GM12872 (cell line): ENCODE measurements around the gene NUP214.

Source experiments
- TF ChIP-seq, protein P1 (sequence below): IDR thresholded peaks from 3 replicates; pipeline ENCODE4 v1.5.1; 2011; ENCODE audit warnings: low read depth, mild to moderate bottlenecking, low read length, moderate library complexity; ENCODE audit not compliant: insufficient read depth

NUP214 gene

DNA sequence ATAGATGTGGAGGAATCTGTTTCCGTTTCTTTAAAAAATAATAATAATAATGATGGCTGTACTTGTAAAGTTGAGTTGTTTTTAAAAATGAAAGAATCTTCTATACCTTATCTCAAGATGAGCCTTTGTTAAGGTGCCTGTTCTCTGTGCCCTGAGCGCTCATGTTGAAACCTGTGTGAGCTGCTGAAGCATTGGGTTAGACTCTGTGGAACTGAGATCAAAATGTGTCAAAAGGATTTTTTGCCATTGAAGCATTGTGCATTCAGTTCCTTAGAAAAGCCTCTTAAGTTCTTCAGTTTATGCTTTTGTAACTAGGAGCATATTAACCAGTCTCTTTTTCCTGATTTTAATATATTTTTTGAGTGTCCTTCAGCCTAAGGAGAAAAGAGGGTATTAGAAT lies 67.7 kb downstream of the NUP214 start:
- TF ChIP-seq, protein P1, sequence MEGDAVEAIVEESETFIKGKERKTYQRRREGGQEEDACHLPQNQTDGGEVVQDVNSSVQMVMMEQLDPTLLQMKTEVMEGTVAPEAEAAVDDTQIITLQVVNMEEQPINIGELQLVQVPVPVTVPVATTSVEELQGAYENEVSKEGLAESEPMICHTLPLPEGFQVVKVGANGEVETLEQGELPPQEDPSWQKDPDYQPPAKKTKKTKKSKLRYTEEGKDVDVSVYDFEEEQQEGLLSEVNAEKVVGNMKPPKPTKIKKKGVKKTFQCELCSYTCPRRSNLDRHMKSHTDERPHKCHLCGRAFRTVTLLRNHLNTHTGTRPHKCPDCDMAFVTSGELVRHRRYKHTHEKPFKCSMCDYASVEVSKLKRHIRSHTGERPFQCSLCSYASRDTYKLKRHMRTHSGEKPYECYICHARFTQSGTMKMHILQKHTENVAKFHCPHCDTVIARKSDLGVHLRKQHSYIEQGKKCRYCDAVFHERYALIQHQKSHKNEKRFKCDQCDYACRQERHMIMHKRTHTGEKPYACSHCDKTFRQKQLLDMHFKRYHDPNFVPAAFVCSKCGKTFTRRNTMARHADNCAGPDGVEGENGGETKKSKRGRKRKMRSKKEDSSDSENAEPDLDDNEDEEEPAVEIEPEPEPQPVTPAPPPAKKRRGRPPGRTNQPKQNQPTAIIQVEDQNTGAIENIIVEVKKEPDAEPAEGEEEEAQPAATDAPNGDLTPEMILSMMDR = no peak

DNA sequence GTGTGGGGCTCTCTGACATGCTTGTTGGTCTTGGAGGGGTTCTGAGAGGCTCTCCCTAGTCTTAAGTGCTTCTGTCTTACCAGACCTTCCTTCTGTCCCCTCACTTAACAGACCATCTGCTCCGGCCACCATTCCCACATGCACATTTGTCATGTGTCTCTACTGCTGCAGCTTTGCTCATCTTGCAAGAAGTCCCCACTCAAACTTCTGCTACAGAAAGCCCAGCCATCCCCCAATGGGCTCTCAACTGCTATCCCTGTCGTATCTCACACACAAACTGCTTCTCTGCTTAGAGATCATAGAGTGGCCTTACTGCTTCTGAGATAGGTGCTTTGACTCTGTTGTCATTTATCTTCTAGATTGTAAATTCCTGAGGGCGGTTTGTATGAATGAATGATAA lies 69.4 kb downstream of the NUP214 start:
- TF ChIP-seq, protein P1 = no peak

DNA sequence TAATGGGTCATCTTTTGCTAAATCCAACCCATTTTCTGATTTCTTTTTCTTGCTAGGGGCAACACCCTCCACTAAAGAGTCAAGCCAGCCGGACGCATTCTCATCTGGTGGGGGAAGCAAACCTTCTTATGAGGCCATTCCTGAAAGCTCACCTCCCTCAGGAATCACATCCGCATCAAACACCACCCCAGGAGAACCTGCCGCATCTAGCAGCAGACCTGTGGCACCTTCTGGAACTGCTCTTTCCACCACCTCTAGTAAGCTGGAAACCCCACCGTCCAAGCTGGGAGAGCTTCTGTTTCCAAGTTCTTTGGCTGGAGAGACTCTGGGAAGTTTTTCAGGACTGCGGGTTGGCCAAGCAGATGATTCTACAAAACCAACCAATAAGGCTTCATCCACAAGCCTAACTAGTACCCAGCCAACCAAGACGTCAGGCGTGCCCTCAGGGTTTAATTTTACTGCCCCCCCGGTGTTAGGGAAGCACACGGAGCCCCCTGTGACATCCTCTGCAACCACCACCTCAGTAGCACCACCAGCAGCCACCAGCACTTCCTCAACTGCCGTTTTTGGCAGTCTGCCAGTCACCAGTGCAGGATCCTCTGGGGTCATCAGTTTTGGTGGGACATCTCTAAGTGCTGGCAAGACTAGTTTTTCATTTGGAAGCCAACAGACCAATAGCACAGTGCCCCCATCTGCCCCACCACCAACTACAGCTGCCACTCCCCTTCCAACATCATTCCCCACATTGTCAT lies 72.0 kb downstream of the NUP214 start:
- TF ChIP-seq, protein P1 = no peak

DNA sequence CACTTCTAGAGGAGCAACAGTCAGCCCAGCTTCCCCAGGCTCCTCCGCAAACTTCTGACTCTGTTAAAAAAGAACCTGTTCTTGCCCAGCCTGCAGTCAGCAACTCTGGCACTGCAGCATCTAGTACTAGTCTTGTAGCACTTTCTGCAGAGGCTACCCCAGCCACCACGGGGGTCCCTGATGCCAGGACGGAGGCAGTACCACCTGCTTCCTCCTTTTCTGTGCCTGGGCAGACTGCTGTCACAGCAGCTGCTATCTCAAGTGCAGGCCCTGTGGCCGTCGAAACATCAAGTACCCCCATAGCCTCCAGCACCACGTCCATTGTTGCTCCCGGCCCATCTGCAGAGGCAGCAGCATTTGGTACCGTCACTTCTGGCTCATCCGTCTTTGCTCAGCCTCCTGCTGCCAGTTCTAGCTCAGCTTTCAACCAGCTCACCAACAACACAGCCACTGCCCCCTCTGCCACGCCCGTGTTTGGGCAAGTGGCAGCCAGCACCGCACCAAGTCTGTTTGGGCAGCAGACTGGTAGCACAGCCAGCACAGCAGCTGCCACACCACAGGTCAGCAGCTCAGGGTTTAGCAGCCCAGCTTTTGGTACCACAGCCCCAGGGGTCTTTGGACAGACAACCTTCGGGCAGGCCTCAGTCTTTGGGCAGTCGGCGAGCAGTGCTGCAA lies 72.8 kb downstream of the NUP214 start:
- TF ChIP-seq, protein P1 = no peak

GRCh38 chr9:131201856-131202255 lies 76.5 kb downstream of the NUP214 start:
- TF ChIP-seq, protein P1 = no peak

GRCh38 chr9:131203431-131204218 lies 78.2 kb downstream of the NUP214 start:
- TF ChIP-seq, protein P1 = peak; percentile 52

DNA sequence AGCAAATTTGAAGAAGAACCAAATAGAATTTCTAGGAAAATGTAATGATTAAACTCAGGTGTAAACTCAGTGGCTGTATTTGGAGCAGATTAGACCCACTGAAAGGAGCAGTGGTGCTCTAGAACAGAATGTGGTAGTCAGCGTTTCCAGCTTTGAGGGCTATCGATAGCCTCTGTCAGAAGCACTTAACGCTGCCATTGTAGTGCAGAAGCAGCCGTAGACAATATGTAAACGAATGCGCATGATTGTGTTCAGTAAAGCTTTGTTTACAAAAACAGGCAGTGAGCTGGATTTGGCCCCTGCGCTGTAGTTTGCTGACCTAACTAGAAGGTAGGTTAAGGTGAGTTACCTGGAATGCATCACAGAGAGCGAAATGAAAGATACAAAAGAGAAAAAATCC lies 78.9 kb downstream of the NUP214 start:
- TF ChIP-seq, protein P1 = no peak
